Endothelial cell of umbilical vein (primary cell): ENCODE measurements around the gene QARS1. TPM values are rescaled to one million over a fixed set of nuclear protein-coding genes. Genes with fewer than 3 reads are reported as not detected.

Experiments
- BruUV-seq: library from RNA; stranded (reverse); fragments of 400-500 nt; replicated peaks from 2 replicates; lab custom pipeline; 2021; lab: Mats Ljungman, UMichigan
- CTCF ChIA-PET: fragments of 300-600, 350-600 bp; sonication (Branson Sonifier 250); formaldehyde crosslinking; loops from one replicate; lab custom pipeline; 2021; ENCODE audit warnings: antibody characterized with exemption, inconsistent platforms; lab: Charles Lee
- POLR2A ChIA-PET: fragments of 300-600, 350-600 bp; sonication (Branson Sonifier 250); formaldehyde crosslinking; loops from one replicate; lab custom pipeline; 2021; ENCODE audit warnings: antibody characterized with exemption, inconsistent platforms; lab: Charles Lee
- DNase-seq: peaks from one replicate; pipeline ENCODE4 v3.0.0-alpha.2; 2011; ENCODE audit warnings: low read depth, low spot score
- FAIRE-seq: peaks from 2 replicates; lab custom pipeline; 2011; peaks lifted over from hg19 to GRCh38; lab: Jason Lieb, UNC
- H2AFZ ChIP-seq: 2 replicates; pipeline ENCODE4 v1.6.0; 2012; ENCODE audit warnings: low read depth, low read length, control low read depth, inconsistent platforms
- H3K27ac ChIP-seq: 2 replicates; pipeline ENCODE4 v1.5.1; 2011; ENCODE audit warnings: low read depth, mild to moderate bottlenecking, control low read depth, low read length, moderate library complexity; ENCODE audit not compliant: insufficient read depth
- H3K27me3 ChIP-seq, 2 experiments: 2 replicates each; pipeline versions ENCODE4 v1.6.0 to v1.6.1; 2011; ENCODE audit warnings: low read length in 2 of 2, mixed read lengths in 1 of 2; ENCODE audit not compliant: control insufficient read depth in 2 of 2, insufficient read depth in 2 of 2
- H3K36me3 ChIP-seq, 2 experiments: 2 replicates in 1 of 2; 3 replicates in 1 of 2; pipeline ENCODE4 v1.5.1; 2011; ENCODE audit warnings: low read length in 2 of 2, mild to moderate bottlenecking in 1 of 2, moderate library complexity in 1 of 2; ENCODE audit not compliant: control insufficient read depth in 2 of 2, insufficient read depth in 2 of 2; ENCODE audit errors: extremely low read depth in 1 of 2
- H3K4me1 ChIP-seq: 3 replicates; pipeline ENCODE4 v1.5.1; 2011; ENCODE audit warnings: mild to moderate bottlenecking, low read length; ENCODE audit not compliant: control insufficient read depth, insufficient read depth; ENCODE audit errors: extremely low read depth
- H3K4me2 ChIP-seq: 2 replicates; pipeline ENCODE4 v1.6.1; 2011; ENCODE audit warnings: low read length, control low read depth, mixed read lengths; ENCODE audit not compliant: insufficient read depth
- H3K4me3 ChIP-seq, 3 experiments: fragments of 200-600 bp in 1 of 3; sonication (generic), shearing (Covaris generic) in 1 of 3; replicated peaks in 1 of 3; 2 replicates each; pipeline ENCODE4 v1.5.1; 2011 to 2016; ENCODE audit warnings: control low read depth in 3 of 3, low read length in 3 of 3, mild to moderate bottlenecking in 2 of 3, inconsistent platforms in 1 of 3, low read depth in 1 of 3, moderate library complexity in 1 of 3; ENCODE audit not compliant: insufficient read depth in 1 of 3
- H3K79me2 ChIP-seq: 2 replicates; pipeline ENCODE4 v1.6.0; 2012; ENCODE audit warnings: low read length, inconsistent platforms; ENCODE audit not compliant: control insufficient read depth, insufficient read depth
- H3K9ac ChIP-seq: replicated peaks from 2 replicates; pipeline ENCODE3; 2011; ENCODE audit warnings: low read length, control low read depth; ENCODE audit not compliant: insufficient read depth; ENCODE audit errors: extremely low read depth
- H3K9me1 ChIP-seq: replicated peaks from 3 replicates; pipeline ENCODE4 v1.6.0; 2011; ENCODE audit warnings: mild to moderate bottlenecking, low read length; ENCODE audit not compliant: control insufficient read depth, insufficient read depth; ENCODE audit errors: extremely low read depth
- H3K9me3 ChIP-seq: replicated peaks from 2 replicates; pipeline ENCODE4 v1.5.1; 2012; ENCODE audit warnings: low read length, inconsistent platforms; ENCODE audit not compliant: control insufficient read depth, insufficient read depth
- H4K20me1 ChIP-seq: replicated peaks from 2 replicates; pipeline ENCODE3; 2011; ENCODE audit warnings: mild to moderate bottlenecking, low read length; ENCODE audit not compliant: control insufficient read depth, insufficient read depth; ENCODE audit errors: extremely low read depth
- CTCF ChIP-seq, 2 donors: IDR thresholded peaks; 1 replicate in 1 of 2; 2 replicates in 1 of 2; pipeline ENCODE4 v1.5.1; 2011; ENCODE audit warnings: low read length in 2 of 2, mild to moderate bottlenecking in 2 of 2, moderate library complexity in 2 of 2, control low read depth in 1 of 2, inconsistent platforms in 1 of 2, low read depth in 1 of 2; ENCODE audit not compliant: insufficient read depth in 1 of 2; ENCODE audit errors: extremely low read depth in 1 of 2
- EZH2 ChIP-seq: IDR thresholded peaks from 2 replicates; pipeline ENCODE4 v1.6.1; 2012; ENCODE audit warnings: borderline replicate concordance, low read depth, mild to moderate bottlenecking, moderate library complexity, low read length, inconsistent platforms; ENCODE audit not compliant: severe bottlenecking
- FOS ChIP-seq: IDR thresholded peaks from 2 replicates; pipeline ENCODE4 v1.6.1; 2011; ENCODE audit warnings: mild to moderate bottlenecking, low read length, moderate library complexity, borderline replicate concordance; ENCODE audit not compliant: insufficient read depth
- GATA2 ChIP-seq: IDR thresholded peaks from 2 replicates; pipeline ENCODE4 v1.7.0; 2011; ENCODE audit warnings: low read depth, mild to moderate bottlenecking, moderate library complexity, mixed read lengths, low read length; ENCODE audit not compliant: insufficient read length, insufficient read depth
- JUN ChIP-seq: IDR thresholded peaks from 2 replicates; pipeline ENCODE4 v1.6.1; 2011; ENCODE audit warnings: borderline replicate concordance, low read depth; ENCODE audit not compliant: insufficient read length, insufficient read depth
- MAX ChIP-seq: IDR thresholded peaks from 2 replicates; pipeline ENCODE4 v1.6.1; 2011; ENCODE audit not compliant: insufficient read depth, insufficient read length
- MYC ChIP-seq: IDR thresholded peaks from one replicate; pipeline ENCODE4 v1.6.1; 2011; ENCODE audit warnings: mild to moderate bottlenecking, low read depth, low read length
- POLR2A ChIP-seq: IDR thresholded peaks from 2 replicates; pipeline ENCODE4 v1.6.1; 2012; ENCODE audit warnings: low read depth, mild to moderate bottlenecking, control low read depth, low read length
- POLR2AphosphoS5 ChIP-seq: IDR thresholded peaks from 2 replicates; pipeline ENCODE4 v1.6.1; 2012; ENCODE audit warnings: low read depth, mild to moderate bottlenecking, control low read depth, low read length, moderate library complexity; ENCODE audit not compliant: insufficient read depth
- dilution Hi-C: fragments of 300-500 bp; cut with MboI; formaldehyde crosslinking; loops from one replicate; pipeline ENCODE4 v1.15.0; 2019; ENCODE audit warnings: low sequenced_read_pairs; ENCODE audit not compliant: extremely low pct_ligation_motif_present
- intact Hi-C: fragments of 100-400 bp; cut with micrococcal nuclease; formaldehyde crosslinking; loops from one replicate; pipeline ENCODE4 v1.10.0; 2022
- polyA plus RNA-seq, 4 experiments: library from polyadenylated mRNA; depleted of rRNA in 3 of 4; stranded (reverse) in 3 of 4; unstranded in 1 of 4; fragments of >200 nt; gene quantifications; 2 replicates each; pipeline versions ENCODE4 v1.2.1 to v1.2.3, GENCODE V29; 2011 to 2012; ENCODE audit warnings: missing spikeins in 1 of 4
- total RNA-seq: library from RNA; stranded (reverse); gene quantifications from 2 replicates; pipeline ENCODE4 v1.2.3, GENCODE V29; 2021

Gene QARS1
- total and polyA plus RNA-seq, 2 donors (not counting 3 experiments of a cell fraction or from before 2014, with no cell fraction given), result 285 to 477 TPM

- FAIRE-seq, result no peak
- TF ChIP-seq MYC (no peak), FOS (no peak), POLR2A (no peak), EZH2 (no peak), MAX (no peak), CTCF (IDR thresholded peaks at IDR 0.05; ENCODE audit: extremely low read depth in 1 of 2, insufficient read depth in 1 of 2, low read depth in 1 of 2, low read length in 2 of 2) (no peak), GATA2 (no peak), JUN (no peak), POLR2AphosphoS5 (no peak)
- Histone ChIP-seq H3K9me3 (no peaks in the 10 kb centered on the region), H3K79me2 (no peaks in the 10 kb centered on the region), H4K20me1 (no peaks in the 10 kb centered on the region), H3K4me2 (no peak overlapping the region), H3K27me3 (no peaks in the 10 kb centered on the region), H3K4me1 (no peaks in the 10 kb centered on the region), H3K9ac (no peak overlapping the region), H3K4me3 (no peak overlapping the region), H3K27ac (no peak overlapping the region), H3K9me1 (no peaks in the 10 kb centered on the region), H3K36me3 (no peaks in the 10 kb centered on the region), H2AFZ (no peak overlapping the region)
- intact Hi-C loops (no loop called here), dilution Hi-C loops (no loop called here)
- ChIA-PET POLR2A (no interaction called here), CTCF (interaction anchor here (1.8 kb wide), 1 partner anchor 18 kb away, joined by 6 read pairs; the partner anchor contains the start of gene KLHDC8B)
- no TSS peak for BruUV-seq
- no peak for DNase-seq
These were observed 48.9 kb upstream of the QARS1 start for GRCh38 chr3:49153349-49153912.
